A673 (cell line): ENCODE measurements around the gene GGNBP2. TPM values are rescaled to one million over a fixed set of nuclear protein-coding genes. Genes with fewer than 3 reads are reported as not detected.

Experiments used
- BruUV-seq: library from RNA; stranded (reverse); fragments of 400-500 nt; replicated peaks from 2 replicates; lab custom pipeline; 2021; lab: Mats Ljungman, UMichigan
- CTCF ChIA-PET: fragments of 300-600 bp; sonication (Branson Sonifier 250); formaldehyde crosslinking; loops from one replicate; lab custom pipeline; 2022; ENCODE audit warnings: antibody characterized with exemption; lab: Charles Lee
- POLR2A ChIA-PET: fragments of 300-600 bp; sonication (Branson Sonifier 250); formaldehyde crosslinking; loops from one replicate; lab custom pipeline; 2022; ENCODE audit warnings: antibody characterized with exemption; ENCODE audit not compliant: low non-redundant PET; lab: Charles Lee
- DNase-seq: peaks from one replicate; pipeline ENCODE4 v3.0.0-alpha.2; 2015; ENCODE audit warnings: low spot score
- H3K27ac ChIP-seq: fragments of 200-600 bp; sonication (generic); 2 replicates; pipeline ENCODE4 v1.5.1; 2016; ENCODE audit warnings: mixed run types, low read depth, mild to moderate bottlenecking, mixed read lengths, antibody characterized with exemption, low read length; ENCODE audit not compliant: poor library complexity, severe bottlenecking
- H3K27me3 ChIP-seq: fragments of 200-600 bp; sonication (generic); replicated peaks from 2 replicates; pipeline ENCODE4 v1.6.1; 2017; ENCODE audit warnings: mixed run types, low read depth, mild to moderate bottlenecking, mixed read lengths, antibody characterized with exemption, low read length; ENCODE audit not compliant: insufficient read depth, poor library complexity
- H3K36me3 ChIP-seq: fragments of 200-600 bp; sonication (generic); 2 replicates; pipeline ENCODE4 v1.6.1; 2016; ENCODE audit warnings: mixed run types, mild to moderate bottlenecking, mixed read lengths, antibody characterized with exemption, low read length; ENCODE audit not compliant: insufficient read depth, poor library complexity, severe bottlenecking
- H3K4me1 ChIP-seq: fragments of 200-600 bp; sonication (generic); 2 replicates; pipeline ENCODE4 v1.6.1; 2017; ENCODE audit warnings: mixed run types, mild to moderate bottlenecking, mixed read lengths, antibody characterized with exemption, low read length; ENCODE audit not compliant: insufficient read depth, poor library complexity, severe bottlenecking
- H3K4me3 ChIP-seq: fragments of 200-600 bp; sonication (generic); 2 replicates; pipeline ENCODE4 v1.5.1; 2016; ENCODE audit warnings: low read depth, mixed run types, mild to moderate bottlenecking, mixed read lengths, low read length; ENCODE audit not compliant: poor library complexity, severe bottlenecking
- H3K9me3 ChIP-seq: fragments of 200-600 bp; sonication (generic); 2 replicates; pipeline ENCODE4 v1.6.1; 2016; ENCODE audit warnings: mixed run types, low read depth, mild to moderate bottlenecking, mixed read lengths, antibody characterized with exemption, low read length; ENCODE audit not compliant: poor library complexity, severe bottlenecking
- CTCF ChIP-seq: fragments of 300-800, 200-600 bp; sonication (generic); conservative IDR thresholded peaks from 2 replicates; pipeline ENCODE4 v1.5.1; 2017; ENCODE audit warnings: low read depth, mild to moderate bottlenecking, antibody characterized with exemption, low read length, moderate library complexity, mixed read lengths
- EZH2 ChIP-seq: fragments of 200-600 bp; sonication (generic); IDR thresholded peaks from 2 replicates; pipeline ENCODE4 v1.6.1; 2017; ENCODE audit warnings: borderline replicate concordance, low read depth, mild to moderate bottlenecking, mixed read lengths, antibody characterized with exemption, low read length; ENCODE audit not compliant: poor library complexity, severe bottlenecking
- intact Hi-C: fragments of 100-400 bp; cut with micrococcal nuclease; formaldehyde crosslinking; loops from one replicate; pipeline ENCODE4 v1.10.0; 2022; ENCODE audit not compliant: unreplicated experiment
- total RNA-seq: library from RNA; stranded (reverse); gene quantifications from 2 replicates; pipeline ENCODE4 v1.2.3, GENCODE V29; 2021

Gene GGNBP2
- total RNA-seq, 1 experiment from 2014 or later: 50.4 TPM

GRCh38 chr17:36509272-36509985 is 35.3 kb upstream of the GGNBP2 start:
- H3K4me3 ChIP-seq: no peak overlapping the region
- ChIA-PET CTCF (no interaction called here), POLR2A (no interaction called here)
- no peaks in the 10 kb centered on the region for H3K36me3 ChIP-seq
- no peak for DNase-seq
- no peaks in the 10 kb centered on the region for H3K9me3 ChIP-seq
- no peaks in the 10 kb centered on the region for H3K4me1 ChIP-seq
- H3K27ac ChIP-seq: no peak overlapping the region
- intact Hi-C loops: no loop called here
- TF ChIP-seq EZH2 (no peak), CTCF (no peak)
- no TSS peak for BruUV-seq
- no peaks in the 10 kb centered on the region for H3K27me3 ChIP-seq

- DNase-seq: no peak
- Histone ChIP-seq H3K4me1 (no peaks in the 10 kb centered on the region), H3K27me3 (no peaks in the 10 kb centered on the region), H3K9me3 (no peaks in the 10 kb centered on the region), H3K27ac (no peak overlapping the region), H3K36me3 (no peaks in the 10 kb centered on the region), H3K4me3 (no peak overlapping the region)
- BruUV-seq: no TSS peak
- ChIA-PET POLR2A (no interaction called here), CTCF (no interaction called here)
- TF ChIP-seq EZH2 (no peak), CTCF (no peak)
- intact Hi-C loops: no loop called here
These were observed 34.1 kb upstream of the GGNBP2 start for GRCh38 chr17:36510636-36511035.

- BruUV-seq: no TSS peak
- intact Hi-C loops: no loop called here
- Histone ChIP-seq H3K9me3 (no peaks in the 10 kb centered on the region), H3K36me3 (no peaks in the 10 kb centered on the region), H3K27ac (no peak overlapping the region), H3K4me1 (no peaks in the 10 kb centered on the region), H3K27me3 (no peaks in the 10 kb centered on the region), H3K4me3 (no peak overlapping the region)
- TF ChIP-seq EZH2: no peak
- TF ChIP-seq CTCF: no peak
- DNase-seq: no peak
- POLR2A ChIA-PET: no interaction called here
- CTCF ChIA-PET: no interaction called here
These were observed 33.5 kb upstream of the GGNBP2 start for GRCh38 chr17:36511216-36511615.
